NCI-H1417 treated with DMSO at 0.1 percent for 48 hours (cell line): Measurements from ENCODE around the gene SOX18.

Experiments
- DNase-seq: peaks from one replicate; lab custom pipeline; 2025; lab: John Stamatoyannopoulos, UW

Gene SOX18

DNA sequence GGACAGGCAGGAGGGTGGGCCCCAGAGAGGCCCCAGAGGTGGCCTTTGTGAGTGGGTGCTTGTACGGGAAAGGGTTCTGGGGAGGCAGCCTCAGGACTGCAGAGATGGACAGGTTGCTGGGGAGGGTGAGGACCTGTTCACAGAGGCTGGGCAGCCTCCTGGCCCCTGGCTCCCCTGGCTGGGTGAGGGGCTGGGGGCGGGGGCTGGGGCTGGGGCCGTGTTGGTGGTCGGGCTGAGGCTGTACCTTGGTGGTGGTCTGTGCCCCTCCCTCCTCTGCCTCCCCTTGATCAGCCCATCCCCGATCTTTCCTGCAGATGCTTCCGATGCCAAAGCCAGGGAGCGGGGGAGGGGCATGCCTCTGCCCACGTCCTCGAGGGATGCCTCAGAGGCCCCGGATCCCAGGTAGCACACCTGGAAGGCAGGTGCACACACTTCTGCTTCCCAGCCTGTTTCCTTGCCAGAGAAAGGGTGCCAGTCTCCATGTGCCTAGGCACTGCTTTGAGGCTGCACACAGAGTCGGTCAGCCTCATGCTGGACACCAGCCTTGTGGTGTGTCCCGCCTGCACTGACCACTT, 18.4 kb upstream of the SOX18 start:
- no peak for DNase-seq

DNA sequence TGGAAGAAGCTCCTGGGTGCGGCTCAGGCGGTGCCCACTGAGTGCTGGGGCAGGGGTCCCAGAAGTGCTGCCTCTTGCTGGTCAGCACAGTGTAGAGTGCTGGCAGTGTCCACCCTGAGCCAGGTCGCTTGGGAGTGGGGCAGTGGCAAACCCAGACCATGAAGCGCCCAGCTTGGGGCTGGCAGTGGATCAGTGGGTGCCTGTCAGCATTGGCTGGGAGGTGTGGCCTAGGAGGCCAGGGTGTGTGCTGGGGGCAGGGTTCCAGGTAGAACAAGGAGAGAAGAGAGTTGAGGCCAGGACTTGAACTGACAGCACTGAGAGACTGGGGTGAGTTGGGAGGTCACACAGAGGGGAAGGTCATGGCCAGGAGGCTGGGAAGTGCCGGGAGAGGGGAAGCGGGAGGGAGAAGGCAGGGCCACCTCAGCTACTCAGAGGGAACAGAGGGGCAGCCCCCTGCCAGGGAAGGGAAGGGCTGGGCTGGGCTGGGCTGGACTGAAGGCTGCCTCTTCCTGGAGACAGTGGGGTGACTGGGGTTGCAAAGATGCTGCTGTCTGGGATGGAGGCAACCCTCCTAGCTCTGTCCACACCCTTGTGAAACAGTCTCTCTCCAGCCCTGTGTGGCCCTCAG, 17.7 kb upstream of the SOX18 start:
- DNase-seq, result no peak

DNA sequence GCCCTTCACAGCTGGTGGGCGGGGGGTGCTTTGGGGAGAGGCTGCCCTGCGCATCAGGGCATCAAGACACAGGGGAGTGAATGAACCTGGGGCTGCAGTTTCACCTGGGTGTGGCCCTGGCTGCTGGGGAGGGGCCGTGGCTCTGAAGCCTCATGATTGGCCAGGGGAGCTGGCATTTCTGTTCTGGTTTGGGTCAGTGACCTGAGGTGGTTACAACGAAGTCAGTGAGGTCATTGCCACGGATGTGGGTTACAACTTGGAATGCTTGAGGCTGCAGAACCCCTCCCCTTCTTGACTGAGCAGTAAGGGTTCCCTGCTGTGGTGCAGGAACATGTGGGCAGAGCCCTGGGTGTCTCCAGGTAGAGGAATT, 16.5 kb upstream of the SOX18 start:
- no peak for DNase-seq

DNA sequence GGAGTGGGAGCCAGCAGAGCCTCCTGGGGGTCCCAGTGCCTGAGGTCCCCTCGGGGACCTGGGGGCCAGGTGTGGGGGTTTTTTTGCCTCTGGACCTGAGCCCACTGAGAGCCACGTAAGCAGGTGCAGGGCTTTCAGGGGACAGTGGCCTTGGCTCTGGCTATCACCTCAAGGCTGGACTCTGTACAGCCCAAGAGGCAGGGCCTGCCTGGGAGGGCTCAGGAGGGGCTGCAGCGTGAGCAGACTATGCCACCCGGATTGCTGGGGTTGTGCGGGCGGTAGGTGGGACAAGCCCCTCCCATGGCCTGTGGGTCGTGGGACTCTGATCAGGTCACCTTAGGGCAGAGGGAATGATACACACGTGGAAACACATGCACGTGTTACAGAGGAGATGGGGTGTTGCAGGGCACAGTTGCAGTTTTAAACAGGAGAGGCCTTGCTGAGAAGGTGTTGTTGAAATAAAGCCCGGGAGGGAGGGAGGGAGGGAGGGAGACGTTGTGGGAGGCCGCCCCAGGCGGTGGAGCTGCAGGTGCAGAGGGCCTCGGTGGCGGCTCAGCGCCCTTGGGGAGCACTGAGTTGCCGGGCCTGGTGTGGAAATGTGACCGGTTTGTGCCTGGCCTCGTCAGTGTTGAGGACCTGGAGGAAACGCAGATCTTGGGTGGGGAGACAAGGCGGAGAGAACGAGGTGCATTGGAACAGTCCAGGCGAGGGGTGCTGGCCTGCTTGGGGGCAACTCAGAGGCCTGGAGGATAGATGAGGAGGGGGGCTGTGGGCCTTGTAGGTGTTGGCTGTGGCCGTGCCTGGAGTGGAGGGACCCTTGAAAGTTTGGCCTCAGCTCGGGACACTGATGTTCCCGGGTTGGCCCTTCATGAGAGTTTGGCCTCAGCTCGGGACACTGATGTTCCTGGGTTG, 15.9 kb upstream of the SOX18 start:
- DNase-seq, result no peak

DNA sequence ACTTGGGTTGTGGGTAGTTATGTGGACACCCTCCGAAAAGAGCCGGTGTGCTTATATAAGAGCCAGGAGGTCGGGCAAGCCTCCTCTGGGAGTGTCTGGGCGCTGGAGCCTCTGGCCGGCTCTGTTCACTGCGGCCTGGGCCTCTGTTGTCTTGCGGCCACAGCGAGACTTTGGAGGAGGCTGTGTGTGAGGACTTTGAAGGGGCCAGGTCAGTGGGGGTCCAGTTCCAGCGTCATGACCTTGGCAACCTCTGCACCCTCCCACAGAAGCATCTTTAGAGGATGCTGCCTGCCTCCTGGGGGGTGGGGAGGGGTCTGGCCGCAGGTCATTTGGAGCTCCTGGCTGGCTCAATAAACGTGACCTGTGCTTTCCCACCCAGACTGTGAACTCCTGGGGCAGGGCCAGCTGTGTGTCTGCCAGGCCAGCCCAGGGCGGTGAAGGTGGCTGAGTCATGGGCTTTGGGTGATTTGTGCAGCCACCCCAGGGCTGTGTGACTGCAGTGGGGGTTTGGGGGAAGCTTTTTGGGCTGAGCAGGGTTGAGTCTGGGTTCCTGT, 14.8 kb upstream of the SOX18 start:
- DNase-seq, result no peak

DNA sequence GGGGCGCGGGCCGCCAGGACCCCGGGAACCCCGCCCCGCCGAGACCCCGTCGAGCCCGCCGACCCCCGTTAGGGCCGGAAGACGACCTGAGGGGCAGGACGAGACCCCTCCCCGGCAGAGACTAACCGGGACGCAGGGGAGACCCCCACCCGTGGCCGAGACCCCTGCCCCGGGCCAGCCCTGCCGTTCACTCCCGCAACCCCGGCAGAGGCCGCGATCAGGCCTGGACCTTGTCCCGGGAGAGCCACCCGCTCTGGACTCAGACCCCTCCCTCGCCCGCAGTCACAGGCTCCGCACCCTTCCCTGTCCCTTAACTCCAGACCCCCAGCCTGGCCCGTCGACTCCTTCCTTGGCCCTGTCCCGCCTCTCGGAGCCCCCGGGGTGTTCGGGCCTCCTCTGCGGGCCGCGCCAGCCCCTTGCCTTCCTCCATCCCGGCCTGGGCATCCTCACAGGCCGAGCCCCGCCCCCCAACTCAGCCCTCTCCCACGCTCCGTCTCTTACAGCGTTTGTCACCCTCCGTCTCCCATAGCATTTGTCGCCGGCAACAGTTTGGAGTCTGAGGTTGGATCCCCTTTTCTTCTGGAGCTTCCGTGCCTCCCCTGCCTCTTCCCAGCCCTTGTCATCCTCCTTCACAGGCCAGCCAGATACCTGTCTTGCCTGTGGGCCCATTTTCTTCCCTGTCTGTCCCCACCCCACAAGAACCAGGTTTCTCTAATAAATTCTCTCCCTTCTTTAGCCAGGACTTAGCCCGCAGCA, 14.1 kb upstream of the SOX18 start:
- no peak for DNase-seq

DNA sequence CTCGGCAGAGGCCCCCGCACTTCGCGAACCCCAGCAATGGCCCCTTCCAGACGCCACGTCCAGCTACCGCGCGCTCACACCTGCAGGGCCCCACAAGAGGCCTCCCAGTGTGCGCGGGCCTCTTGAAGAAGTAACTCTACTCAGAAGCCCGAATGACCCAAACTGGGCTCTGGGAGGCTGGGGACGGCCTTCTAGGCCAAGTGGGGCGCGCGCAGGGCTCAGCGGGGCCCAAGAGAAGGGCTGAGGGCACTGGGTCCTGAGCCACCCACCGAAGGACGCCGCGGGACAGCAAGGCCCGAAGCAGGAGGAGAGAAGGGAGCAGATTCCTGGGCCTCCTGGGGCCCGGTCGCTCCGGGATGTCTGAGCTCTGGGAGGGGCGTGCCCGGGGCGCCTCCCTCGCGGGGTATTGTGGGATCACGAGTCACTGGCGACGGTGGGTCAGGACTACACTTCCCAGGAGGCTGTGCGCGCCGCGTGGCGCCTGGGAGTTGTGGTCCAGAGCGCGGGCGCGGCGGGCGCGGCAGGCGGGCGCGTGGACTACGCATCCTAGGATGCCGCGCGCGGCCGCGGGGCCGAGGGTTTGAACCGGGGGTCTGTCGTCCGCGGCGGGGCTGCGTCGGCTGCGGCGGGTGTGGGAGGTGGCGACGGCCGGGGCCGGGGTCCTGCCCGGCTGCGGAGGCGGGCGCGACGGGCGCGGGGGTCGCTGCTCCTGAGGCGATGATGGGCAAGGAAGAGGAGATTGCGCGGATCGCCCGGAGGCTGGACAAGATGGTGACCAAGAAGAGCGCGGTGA, 13.4 kb upstream of the SOX18 start, which contains the start of gene TCEA2:
Gene TCEA2 (plus strand): TSS at position 603 of the 793 bp plus-strand sequence. CDS start 115 bp downstream, at position 718.
- peak; percentile 55 for DNase-seq

DNA sequence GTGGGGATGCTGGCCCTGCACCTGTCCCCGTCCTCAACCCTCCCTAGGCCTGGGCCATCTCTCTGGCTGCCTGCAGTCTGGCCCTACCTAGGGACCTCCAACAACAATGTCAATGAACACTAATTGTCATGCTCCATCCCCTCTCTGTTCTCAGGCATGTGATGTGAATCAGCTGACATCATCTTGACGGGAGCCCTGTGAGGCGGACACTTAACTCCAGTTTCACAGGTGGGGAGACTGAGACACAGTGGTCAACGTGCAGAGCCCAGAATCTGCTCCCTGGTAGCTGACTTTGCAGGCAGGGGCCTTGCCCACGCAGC, 12.8 kb upstream of the SOX18 start:
- no peak for DNase-seq

DNA sequence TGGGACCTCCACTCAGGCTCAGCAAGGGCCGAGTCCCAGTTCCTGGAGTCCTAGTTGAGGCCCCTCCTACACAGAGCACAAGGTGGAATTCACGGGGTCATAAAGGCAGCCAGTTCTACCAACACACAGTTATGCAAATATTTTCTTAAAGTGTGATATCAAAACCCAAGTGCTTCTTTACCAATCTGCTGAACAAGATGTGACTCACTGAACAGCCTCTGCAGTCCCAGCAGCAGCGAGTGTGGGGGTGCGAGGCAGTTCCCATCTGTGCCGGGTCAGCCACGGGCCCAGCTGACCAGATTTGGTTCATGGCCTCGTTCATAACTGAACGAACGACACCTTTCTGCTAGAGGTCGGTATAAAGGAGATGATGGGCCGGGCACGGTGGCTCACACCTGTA, 9.1 kb upstream of the SOX18 start:
- no peak for DNase-seq

DNA sequence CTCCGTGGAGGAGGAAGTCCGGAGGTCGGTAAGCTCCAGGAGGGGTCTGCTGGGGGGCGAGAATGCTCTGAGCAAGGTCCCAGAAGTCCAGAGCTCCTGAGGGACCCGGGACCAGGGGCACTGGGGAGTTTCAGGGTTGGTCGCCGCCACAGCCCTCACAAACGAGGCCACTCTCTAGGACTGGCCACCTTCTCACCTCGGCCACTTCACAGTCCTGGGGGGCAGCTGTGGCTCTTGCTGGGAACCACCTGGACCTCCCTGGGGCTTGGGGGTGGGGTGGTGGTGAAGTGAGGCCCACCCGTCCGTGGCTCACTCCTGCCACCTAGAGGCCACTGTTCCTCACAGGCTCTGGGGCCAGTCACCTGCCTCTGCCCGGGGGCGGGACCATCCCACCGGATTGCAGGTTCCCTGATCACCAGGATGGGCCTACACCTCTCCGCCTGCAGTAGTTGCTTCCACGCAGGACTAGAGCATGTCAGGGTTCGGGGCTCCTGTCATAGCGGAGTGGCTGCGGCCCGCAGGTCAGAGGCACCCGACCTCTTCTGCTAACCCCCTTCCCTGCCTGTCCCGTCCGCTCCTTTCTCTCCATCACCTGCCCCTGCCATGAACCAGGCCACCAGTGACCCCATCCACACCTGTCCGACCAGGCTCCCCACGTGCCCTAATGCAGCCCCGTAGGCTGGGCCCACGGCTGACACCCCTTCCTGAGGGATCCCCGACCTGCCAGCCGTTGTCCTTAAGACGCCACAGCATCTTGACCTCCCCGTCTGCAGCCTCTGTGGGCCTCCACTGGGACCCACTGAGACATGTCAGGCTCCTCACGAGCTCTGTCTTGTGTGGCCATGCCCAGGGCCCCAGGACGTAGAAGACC, 8.4 kb upstream of the SOX18 start:
- peak; percentile 17 for DNase-seq

DNA sequence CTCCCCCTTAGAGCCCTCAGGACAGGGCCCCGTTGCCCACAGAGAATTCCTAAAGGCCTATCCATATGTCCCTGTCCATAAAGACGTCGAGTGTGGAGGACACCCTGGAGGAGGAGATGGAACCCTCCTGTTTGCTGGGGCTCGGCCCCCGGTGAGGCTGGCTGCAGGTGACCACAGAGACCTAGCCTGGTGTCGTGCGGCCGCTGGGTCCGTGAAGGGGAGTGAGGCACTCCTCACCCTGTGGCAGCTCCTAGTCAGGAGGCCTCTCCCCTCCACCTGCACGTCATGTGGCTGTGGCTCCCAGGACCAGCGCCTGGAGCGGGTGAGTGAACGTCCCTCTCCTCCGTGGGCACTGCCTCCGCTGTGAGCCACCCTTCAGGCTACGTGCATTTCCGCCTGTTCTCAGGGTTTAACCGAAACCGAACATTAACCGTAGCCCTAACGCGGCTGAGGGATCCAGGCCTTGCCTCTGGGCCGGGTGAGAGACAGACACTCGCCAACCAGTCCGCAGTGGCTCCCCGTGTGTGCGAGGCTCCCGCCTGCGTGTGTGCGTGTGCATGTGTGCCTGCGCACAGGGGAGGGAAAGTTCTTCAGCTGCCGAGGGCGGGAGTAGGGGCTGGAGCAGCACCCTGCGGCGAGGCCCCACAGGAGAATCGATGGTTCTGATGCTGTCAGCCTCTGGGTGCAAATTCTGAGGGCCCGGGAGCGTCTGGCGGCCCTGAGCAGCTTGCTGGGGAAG, 7.6 kb upstream of the SOX18 start:
- no peak for DNase-seq

DNA sequence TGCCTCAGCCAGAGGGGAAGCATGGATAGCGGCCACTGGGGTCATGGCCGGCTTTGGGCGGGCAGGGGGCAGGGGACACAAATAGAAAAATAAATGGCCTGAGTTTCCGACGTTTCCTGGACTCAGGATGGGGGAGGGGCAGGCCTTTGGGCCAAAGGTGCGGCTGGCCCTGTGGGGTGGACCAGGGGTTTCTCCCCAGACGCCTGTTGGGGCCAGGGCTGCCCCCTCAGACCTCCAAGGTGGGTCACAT, 7.1 kb upstream of the SOX18 start:
- no peak for DNase-seq

DNA sequence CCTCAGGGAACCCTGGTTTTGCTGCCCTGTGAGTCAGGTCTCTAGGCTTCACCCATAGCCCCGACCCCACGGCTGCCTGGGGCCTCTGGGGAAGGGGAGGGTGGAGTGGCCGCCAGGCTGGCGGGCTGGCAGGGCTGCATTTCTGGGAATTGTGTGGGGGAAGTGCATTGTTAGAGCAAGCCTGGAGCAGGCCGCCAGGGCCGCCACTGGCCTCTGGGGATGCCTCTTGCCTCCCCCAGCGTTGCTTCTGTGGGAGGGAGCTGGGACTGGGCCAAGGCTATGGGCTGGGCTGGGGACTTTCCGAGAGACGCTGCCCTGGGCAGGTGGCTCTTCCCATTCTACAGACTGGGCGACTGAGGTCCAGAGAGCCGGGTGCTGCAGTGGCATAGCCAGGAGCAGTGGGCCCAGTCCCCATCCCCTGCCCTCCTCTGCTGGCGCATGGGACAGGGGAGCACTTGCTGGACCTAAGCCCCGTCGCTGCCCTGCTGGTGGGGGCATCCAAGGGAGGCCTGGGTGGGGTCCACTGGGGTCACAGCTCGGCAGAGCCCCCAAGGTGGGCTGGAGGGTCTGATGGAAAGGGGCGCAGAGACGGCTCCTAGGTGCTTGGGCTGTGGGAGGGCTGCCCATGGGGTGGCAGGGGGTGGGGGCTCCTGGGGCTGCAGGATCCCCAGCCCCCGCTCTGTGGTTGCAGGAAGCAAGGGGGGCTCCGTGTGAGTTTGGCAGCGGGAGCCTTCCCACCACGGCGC, 6.6 kb upstream of the SOX18 start:
- DNase-seq, result no peak

DNA sequence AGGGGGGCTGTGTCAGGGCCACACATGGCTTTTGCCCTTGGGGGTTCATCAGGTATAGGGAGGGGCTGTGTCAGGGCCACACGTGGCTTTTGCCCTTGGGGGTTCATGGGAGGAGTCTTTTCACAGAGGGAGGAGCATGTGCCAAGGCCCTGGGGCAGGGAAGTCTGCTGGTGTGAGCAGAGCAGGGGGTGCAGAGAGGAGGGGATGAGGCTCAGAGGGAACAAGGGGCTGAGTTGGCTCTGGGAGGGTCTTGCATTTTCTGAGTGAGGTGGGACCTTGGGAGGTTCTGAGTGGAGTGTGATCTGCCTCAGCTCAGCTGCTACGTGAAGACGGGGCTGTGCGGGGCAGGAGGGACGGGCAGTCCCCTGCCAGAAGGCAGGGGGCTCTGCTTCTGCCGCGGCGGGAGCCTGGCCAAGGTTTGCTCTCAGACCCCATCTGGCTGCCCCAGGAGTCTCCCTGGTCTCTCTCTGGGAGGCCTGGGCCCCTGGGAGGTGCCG, 6.0 kb upstream of the SOX18 start:
- no peak for DNase-seq

DNA sequence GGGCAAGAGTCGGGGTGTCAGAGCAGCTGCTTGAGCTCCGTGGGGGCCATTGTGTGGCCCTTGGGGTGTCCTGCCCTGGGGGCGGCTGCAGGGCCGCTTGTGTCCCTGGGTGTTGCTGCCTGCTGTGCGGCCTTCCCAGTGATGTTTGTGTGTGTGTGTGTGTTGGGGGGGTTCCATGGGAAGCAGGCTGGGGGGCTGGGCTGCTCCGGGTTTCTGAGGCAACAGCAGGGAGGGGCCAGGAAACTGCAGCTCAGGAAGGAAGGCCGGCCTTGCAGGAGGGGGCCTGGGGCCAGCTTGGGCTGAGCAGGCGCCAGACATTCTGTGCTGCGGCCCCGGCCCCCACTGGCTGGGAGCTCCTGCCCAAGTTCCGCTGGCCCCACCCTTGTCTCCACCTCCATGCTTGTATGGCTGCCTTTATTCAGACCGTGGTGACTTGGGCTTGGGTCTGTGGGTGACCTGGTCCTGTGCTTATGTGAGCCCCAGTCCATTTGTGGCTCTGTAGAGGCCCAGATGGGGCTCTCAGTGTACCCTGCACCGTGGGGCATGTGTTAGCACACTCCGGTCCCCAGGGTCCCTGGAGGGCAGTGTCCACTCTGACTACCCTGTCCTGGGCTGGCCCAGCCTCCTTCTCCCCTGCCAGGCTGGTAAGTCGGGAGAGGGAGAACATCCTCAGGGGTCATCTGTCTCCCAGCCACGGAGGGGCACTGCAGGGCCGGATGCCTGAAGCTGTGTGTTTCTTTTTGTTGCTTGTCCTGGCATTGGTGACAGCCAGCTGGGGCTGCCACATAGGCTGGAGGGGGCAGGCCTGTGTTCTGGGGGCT, 4.6 kb upstream of the SOX18 start:
- DNase-seq, result no peak

DNA sequence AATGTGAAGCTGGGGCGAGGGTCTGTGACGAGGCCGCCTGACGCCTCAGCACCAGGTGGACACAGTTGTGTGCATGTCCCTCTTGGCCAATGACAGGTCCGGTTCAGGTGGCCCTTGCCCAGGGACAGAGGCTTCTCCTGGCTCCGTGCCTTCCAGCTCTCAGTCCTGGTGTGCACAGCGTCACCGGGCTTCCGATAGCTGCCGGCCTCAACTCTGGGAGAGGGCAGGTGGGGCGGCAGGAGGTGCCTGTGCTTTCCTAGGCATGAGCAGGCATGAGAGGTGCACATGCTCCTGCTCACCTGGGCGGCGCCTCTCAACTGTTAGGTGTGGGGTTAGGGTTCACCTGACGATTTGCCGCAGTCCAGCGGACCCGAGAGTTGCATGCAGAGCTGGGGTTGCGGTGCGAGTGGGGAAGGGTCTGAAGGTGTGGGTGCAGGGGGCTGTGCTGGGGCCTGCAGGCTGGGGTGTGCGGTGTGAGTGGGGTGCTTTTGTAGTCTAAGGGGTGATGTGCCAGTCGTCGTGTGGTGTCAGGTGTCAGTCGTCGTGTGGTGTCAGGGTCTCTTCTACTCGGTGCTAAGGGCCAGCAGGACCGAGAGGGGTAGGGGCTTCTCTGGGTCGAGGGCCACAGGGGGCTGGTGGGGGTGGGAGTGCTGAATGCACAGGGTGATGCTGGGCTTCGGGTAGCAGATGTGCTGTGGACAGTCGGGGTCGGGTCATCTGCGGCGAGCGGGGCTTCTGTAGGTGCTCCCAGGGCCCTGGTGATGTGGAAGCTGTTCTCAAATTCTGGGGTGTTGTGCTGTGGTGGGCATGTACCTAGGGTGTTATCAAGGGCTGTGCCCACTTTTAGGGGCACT, 3.8 kb upstream of the SOX18 start:
- DNase-seq, result no peak

DNA sequence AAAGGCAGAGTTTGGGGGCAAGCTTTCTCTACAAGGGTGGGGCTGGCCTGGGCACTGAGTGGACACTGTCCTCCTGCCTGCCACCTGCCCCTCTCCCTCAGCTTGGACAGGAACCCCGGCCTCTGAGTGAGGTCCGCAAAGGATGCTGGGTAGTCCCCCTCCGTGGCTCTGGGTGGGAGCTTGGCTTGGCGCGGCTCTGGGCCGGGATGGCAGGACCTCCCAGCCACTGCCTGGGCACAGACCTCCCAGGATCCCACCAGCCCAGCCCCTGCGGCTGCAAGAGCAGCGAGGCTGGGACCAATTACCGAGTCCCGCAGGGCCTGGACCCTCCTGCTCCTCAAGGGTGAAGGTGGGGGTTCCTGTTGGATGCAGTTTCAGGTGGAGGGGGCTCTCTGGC, 2.9 kb upstream of the SOX18 start:
- no peak for DNase-seq
